Astrocyte (in vitro differentiated cells and primary cell): ENCODE data around the gene STX5. TPM values are rescaled to one million over a fixed set of nuclear protein-coding genes. Genes with fewer than 3 reads are reported as not detected.

Experiments
- DNase-seq: peaks from one replicate; pipeline ENCODE4 v3.0.0-alpha.2; 2010; ENCODE audit warnings: low read depth
- FAIRE-seq: peaks from 2 replicates; lab custom pipeline; 2011; peaks lifted over from hg19 to GRCh38; lab: Jason Lieb, UNC
- H2AFZ ChIP-seq: 2 replicates; pipeline ENCODE4 v1.6.0; 2012; ENCODE audit warnings: low read depth, low read length, inconsistent platforms
- H3K27ac ChIP-seq: 2 replicates; pipeline ENCODE4 v1.5.1; 2011; ENCODE audit warnings: low read depth, low read length, inconsistent platforms
- H3K27me3 ChIP-seq: 2 replicates; pipeline ENCODE4 v1.6.0; 2011; ENCODE audit warnings: low read length, inconsistent platforms; ENCODE audit not compliant: insufficient read depth
- H3K36me3 ChIP-seq: 2 replicates; pipeline ENCODE4 v1.5.1; 2011; ENCODE audit warnings: low read length, inconsistent platforms; ENCODE audit not compliant: insufficient read depth
- H3K4me1 ChIP-seq: 2 replicates; pipeline ENCODE4 v1.5.1; 2011; ENCODE audit warnings: low read length, inconsistent platforms; ENCODE audit not compliant: insufficient read depth
- H3K4me2 ChIP-seq: 2 replicates; pipeline ENCODE4 v1.6.0; 2012; ENCODE audit warnings: low read length, inconsistent platforms
- H3K4me3 ChIP-seq: 2 replicates; pipeline ENCODE4 v1.5.1; 2011; ENCODE audit warnings: low read depth, mild to moderate bottlenecking, low read length, inconsistent platforms; ENCODE audit not compliant: insufficient read depth
- H3K79me2 ChIP-seq: 2 replicates; pipeline ENCODE4 v1.6.0; 2012; ENCODE audit warnings: mild to moderate bottlenecking, low read length, inconsistent platforms; ENCODE audit not compliant: insufficient read depth
- H3K9ac ChIP-seq: 2 replicates; pipeline ENCODE4 v1.6.0; 2012; ENCODE audit warnings: mild to moderate bottlenecking, low read length, inconsistent platforms
- H3K9me3 ChIP-seq: 2 replicates; pipeline ENCODE4 v1.5.1; 2012; ENCODE audit warnings: low read depth, mild to moderate bottlenecking, low read length, inconsistent platforms; ENCODE audit not compliant: insufficient read depth
- H4K20me1 ChIP-seq: 2 replicates; pipeline ENCODE4 v1.6.0; 2012; ENCODE audit warnings: low read length, inconsistent platforms; ENCODE audit not compliant: insufficient read depth
- H3K27ac Mint-ChIP-seq: one replicate; pipeline ENCODE4 v1.8.0; 2021; ENCODE audit warnings: mild to moderate bottlenecking, mixed read lengths; ENCODE audit not compliant: unreplicated experiment
- H3K27me3 Mint-ChIP-seq: one replicate; pipeline ENCODE4 v1.8.0; 2021; ENCODE audit warnings: low read depth, mixed read lengths; ENCODE audit not compliant: unreplicated experiment
- H3K36me3 Mint-ChIP-seq: one replicate; pipeline ENCODE4 v1.8.0; 2021; ENCODE audit warnings: low read depth, mixed read lengths; ENCODE audit not compliant: unreplicated experiment
- H3K4me1 Mint-ChIP-seq: one replicate; pipeline ENCODE4 v1.8.0; 2021; ENCODE audit warnings: low read depth, mixed read lengths; ENCODE audit not compliant: unreplicated experiment
- H3K4me3 Mint-ChIP-seq: one replicate; pipeline ENCODE4 v1.8.0; 2021; ENCODE audit warnings: mild to moderate bottlenecking, moderate library complexity, mixed read lengths; ENCODE audit not compliant: unreplicated experiment
- H3K9me3 Mint-ChIP-seq: one replicate; pipeline ENCODE4 v1.8.0; 2021; ENCODE audit warnings: mild to moderate bottlenecking, mixed read lengths; ENCODE audit not compliant: unreplicated experiment
- EZH2 ChIP-seq: IDR thresholded peaks from 2 replicates; pipeline ENCODE4 v1.6.1; 2012; ENCODE audit warnings: mild to moderate bottlenecking, low read length, inconsistent platforms; ENCODE audit not compliant: insufficient read depth
- total RNA-seq: library from RNA; stranded (reverse); gene quantifications from 2 replicates; pipeline ENCODE4 v1.2.1, GENCODE V29; 2021
- TF ChIP-seq, protein P1 (sequence below): IDR thresholded peaks from 2 replicates; pipeline ENCODE4 v1.5.1; 2011; ENCODE audit warnings: low read depth, mild to moderate bottlenecking, inconsistent platforms, low read length, moderate library complexity; ENCODE audit not compliant: insufficient read depth

Gene STX5
- total RNA-seq, 1 donor from 2014 or later, result 45.7 TPM

DNA sequence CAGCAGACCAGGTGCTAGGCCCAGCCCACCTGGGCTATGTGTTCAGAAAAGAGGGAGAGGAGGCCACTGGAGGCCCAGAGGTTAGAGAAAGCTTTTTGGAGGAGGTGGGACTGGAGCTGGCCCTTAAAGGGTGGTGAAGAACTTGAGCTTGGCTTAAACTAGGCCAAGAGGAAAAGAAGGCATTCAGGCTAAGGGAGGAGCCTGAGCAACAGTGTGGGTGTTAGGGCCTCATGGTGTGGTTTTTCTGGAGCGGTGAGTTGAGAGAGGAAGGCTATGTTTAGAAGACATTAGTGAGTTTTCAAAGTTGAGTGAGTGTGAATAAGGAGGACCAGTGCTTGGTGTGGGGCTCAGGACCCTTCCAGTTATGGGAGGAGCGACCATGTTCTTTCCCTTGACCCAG lies 54.5 kb downstream of the STX5 start:
- Histone ChIP-seq H2AFZ (no peak overlapping the region), H3K4me1 (no peaks in the 10 kb centered on the region), H3K4me2 (no peak overlapping the region), H3K9me3 (no peaks in the 10 kb centered on the region), H4K20me1 (no peaks in the 10 kb centered on the region), H3K27me3 (no peaks in the 10 kb centered on the region), H3K9ac (no peak overlapping the region), H3K79me2 (peaks cover 8% of the 10 kb centered on the region), H3K4me3 (no peak overlapping the region), H3K27ac (no peak overlapping the region), H3K36me3 (peaks cover 15% of the 10 kb centered on the region)
- no peak for DNase-seq
- no peaks in the 10 kb centered on the region for H3K9me3 Mint-ChIP-seq
- peaks cover 13% of the 10 kb centered on the region for H3K36me3 Mint-ChIP-seq
- H3K4me3 Mint-ChIP-seq, result no peak overlapping the region
- TF ChIP-seq EZH2, result no peak
- TF ChIP-seq, protein P1, sequence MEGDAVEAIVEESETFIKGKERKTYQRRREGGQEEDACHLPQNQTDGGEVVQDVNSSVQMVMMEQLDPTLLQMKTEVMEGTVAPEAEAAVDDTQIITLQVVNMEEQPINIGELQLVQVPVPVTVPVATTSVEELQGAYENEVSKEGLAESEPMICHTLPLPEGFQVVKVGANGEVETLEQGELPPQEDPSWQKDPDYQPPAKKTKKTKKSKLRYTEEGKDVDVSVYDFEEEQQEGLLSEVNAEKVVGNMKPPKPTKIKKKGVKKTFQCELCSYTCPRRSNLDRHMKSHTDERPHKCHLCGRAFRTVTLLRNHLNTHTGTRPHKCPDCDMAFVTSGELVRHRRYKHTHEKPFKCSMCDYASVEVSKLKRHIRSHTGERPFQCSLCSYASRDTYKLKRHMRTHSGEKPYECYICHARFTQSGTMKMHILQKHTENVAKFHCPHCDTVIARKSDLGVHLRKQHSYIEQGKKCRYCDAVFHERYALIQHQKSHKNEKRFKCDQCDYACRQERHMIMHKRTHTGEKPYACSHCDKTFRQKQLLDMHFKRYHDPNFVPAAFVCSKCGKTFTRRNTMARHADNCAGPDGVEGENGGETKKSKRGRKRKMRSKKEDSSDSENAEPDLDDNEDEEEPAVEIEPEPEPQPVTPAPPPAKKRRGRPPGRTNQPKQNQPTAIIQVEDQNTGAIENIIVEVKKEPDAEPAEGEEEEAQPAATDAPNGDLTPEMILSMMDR, result no peak
- no peaks in the 10 kb centered on the region for H3K27me3 Mint-ChIP-seq
- peaks cover 4% of the 10 kb centered on the region for H3K4me1 Mint-ChIP-seq
- no peak for FAIRE-seq
- no peak overlapping the region for H3K27ac Mint-ChIP-seq

DNA sequence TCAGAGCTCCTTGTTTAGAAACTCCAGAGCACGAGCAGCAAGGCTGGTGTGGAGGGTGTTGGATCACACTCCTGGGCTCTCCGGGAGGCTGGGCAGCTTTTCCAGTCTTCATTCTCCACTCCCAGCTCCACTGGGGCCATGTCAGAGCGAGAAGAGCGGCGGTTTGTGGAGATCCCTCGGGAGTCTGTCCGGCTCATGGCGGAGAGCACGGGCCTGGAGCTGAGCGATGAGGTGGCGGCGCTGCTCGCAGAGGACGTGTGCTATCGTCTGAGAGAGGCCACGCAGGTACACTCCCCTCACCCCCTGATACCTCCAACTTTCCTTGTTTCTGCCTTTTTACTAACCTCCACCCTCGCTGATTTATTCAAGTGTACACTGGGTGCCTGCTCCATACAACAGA lies 56.2 kb downstream of the STX5 start:
- H3K4me1 Mint-ChIP-seq, result peaks cover 9% of the 10 kb centered on the region
- Histone ChIP-seq H3K79me2 (peaks cover 18% of the 10 kb centered on the region), H3K9ac (no peak overlapping the region), H4K20me1 (no peaks in the 10 kb centered on the region), H3K9me3 (no peaks in the 10 kb centered on the region), H3K27ac (no peak overlapping the region), H2AFZ (no peak overlapping the region), H3K36me3 (peaks cover 15% of the 10 kb centered on the region), H3K4me1 (peaks cover 9% of the 10 kb centered on the region), H3K4me2 (no peak overlapping the region), H3K4me3 (no peak overlapping the region), H3K27me3 (no peaks in the 10 kb centered on the region)
- no peaks in the 10 kb centered on the region for H3K27me3 Mint-ChIP-seq
- no peak overlapping the region for H3K27ac Mint-ChIP-seq
- no peak for FAIRE-seq
- no peaks in the 10 kb centered on the region for H3K9me3 Mint-ChIP-seq
- no peak overlapping the region for H3K4me3 Mint-ChIP-seq
- H3K36me3 Mint-ChIP-seq, result peaks cover 9% of the 10 kb centered on the region
- TF ChIP-seq, protein P1, result no peak
- no peak for TF ChIP-seq EZH2
- DNase-seq, result no peak

- Mint-ChIP-seq H3K27ac (peak overlapping the region; percentile 12), H3K9me3 (no peaks in the 10 kb centered on the region), H3K27me3 (no peaks in the 10 kb centered on the region), H3K4me1 (peaks cover 11% of the 10 kb centered on the region), H3K4me3 (no peak overlapping the region), H3K36me3 (peaks cover 9% of the 10 kb centered on the region)
- H2AFZ ChIP-seq, result no peak overlapping the region
- no peak overlapping the region for H3K4me2 ChIP-seq
- H3K9ac ChIP-seq, result no peak overlapping the region
- no peaks in the 10 kb centered on the region for H3K27me3 ChIP-seq
- no peak overlapping the region for H3K27ac ChIP-seq
- no peaks in the 10 kb centered on the region for H4K20me1 ChIP-seq
- no peak for TF ChIP-seq EZH2
- TF ChIP-seq, protein P1, result no peak
- no peak overlapping the region for H3K4me3 ChIP-seq
- FAIRE-seq (no peak), DNase-seq (no peak)
- H3K36me3 ChIP-seq, result peaks cover 15% of the 10 kb centered on the region
- peaks cover 12% of the 10 kb centered on the region for H3K4me1 ChIP-seq
- no peaks in the 10 kb centered on the region for H3K9me3 ChIP-seq
- peaks cover 18% of the 10 kb centered on the region for H3K79me2 ChIP-seq
Observed at GRCh38 chr11:62774407-62774806, 57.4 kb downstream of the STX5 start.
